ENCODE data around the gene ASB8. TPM values are rescaled to one million over a fixed set of nuclear protein-coding genes. Genes with fewer than 3 reads are reported as not detected.
A peak's percentile ranks its signal among the peaks of the same experiment; 100 is the strongest.

Gene ASB8
- total and polyA plus RNA-seq, 2 donors (not counting 1 experiment from before 2014, with no cell fraction given), result 23.8 to 35.0 TPM

GRCh38 chr12:48187916-48188695, 30.8 kb upstream of the ASB8 start:
- no peaks in the 10 kb centered on the region for H3K79me2 ChIP-seq (ENCODE audit: control insufficient read depth, insufficient read depth, low read length)
- no peaks in the 10 kb centered on the region for H3K9me3 ChIP-seq (ENCODE audit: control insufficient read depth, insufficient read depth, low read depth, low read length)
- H3K4me1 ChIP-seq (ENCODE audit: control insufficient read depth, extremely low read depth, insufficient read depth, low read length), result no peaks in the 10 kb centered on the region
- no peak for TF ChIP-seq EZH2 (IDR thresholded peaks at IDR 0.05; ENCODE audit: low read length, missing control alignments)
- H3K36me3 ChIP-seq (ENCODE audit: control insufficient read depth, insufficient read depth, low read length), result no peaks in the 10 kb centered on the region
- H4K20me1 ChIP-seq (ENCODE audit: control insufficient read depth, extremely low read depth, insufficient read depth, low read length), result no peaks in the 10 kb centered on the region
- peaks cover 33% of the 10 kb centered on the region for H3K27me3 ChIP-seq (ENCODE audit: control insufficient read depth, insufficient read depth, low read length)
- DNase-seq (ENCODE audit: low read depth in 2 of 2), result no peak
- H3K4me3 ChIP-seq (replicated peaks in 1 of 4; ENCODE audit: control extremely low read depth in 1 of 4, insufficient read depth in 1 of 4, low read depth in 3 of 4, low read length in 4 of 4), result no peak overlapping the region
- no peak overlapping the region for H3K27ac ChIP-seq (ENCODE audit: insufficient read depth, low read length)
- no peak overlapping the region for H3K4me2 ChIP-seq (ENCODE audit: extremely low read depth, insufficient read depth, low read length)
- H3K9ac ChIP-seq (ENCODE audit: insufficient read depth, low read length), result no peak overlapping the region
- H2AFZ ChIP-seq (ENCODE audit: low read length), result no peak overlapping the region

DNA sequence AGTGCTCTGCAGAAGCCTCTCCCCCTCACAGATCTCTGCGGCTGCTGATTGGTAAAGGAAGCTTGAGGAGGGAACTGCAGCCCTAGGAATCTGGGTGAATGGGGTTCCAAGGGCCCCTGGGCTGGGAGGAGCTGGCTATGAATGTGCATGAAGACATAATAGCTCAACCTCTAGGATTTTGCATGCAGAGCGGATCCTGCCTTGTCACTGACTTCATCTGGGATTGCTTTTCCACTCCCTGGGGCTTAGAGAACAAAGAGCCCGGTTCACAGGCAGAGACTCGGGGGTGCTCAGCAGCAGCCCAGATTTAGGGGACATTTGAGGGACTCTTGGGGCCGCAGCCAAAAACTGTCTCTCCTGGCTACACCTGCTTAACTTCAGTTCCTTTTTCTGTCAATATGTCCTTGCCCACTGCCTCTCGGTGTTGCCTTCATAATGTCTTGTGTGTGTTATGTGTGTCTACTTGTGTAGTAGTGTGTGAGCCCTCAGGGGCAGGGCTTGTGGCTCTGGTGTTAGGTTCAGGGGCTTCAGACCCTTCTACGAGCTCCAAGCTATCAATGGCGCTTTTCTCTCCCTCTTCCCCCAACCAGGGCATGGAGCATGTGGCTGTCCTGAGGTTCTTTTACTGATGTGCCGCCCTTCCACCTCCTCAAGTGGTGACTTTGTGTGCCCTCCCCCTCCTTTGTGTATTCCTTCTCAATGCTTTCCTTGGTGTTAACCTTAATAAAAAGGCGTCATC, 28.0 kb upstream of the ASB8 start:
- no peak overlapping the region for H3K4me2 ChIP-seq (ENCODE audit: extremely low read depth, insufficient read depth, low read length)

GRCh38 chr12:48184549-48184922, 27.2 kb upstream of the ASB8 start:
- Histone ChIP-seq H3K79me2 (ENCODE audit: control insufficient read depth, insufficient read depth, low read length) (no peaks in the 10 kb centered on the region), H3K27ac (ENCODE audit: insufficient read depth, low read length) (no peak overlapping the region), H3K9ac (ENCODE audit: insufficient read depth, low read length) (no peak overlapping the region), H2AFZ (ENCODE audit: low read length) (no peak overlapping the region), H3K4me1 (ENCODE audit: control insufficient read depth, extremely low read depth, insufficient read depth, low read length) (peaks cover 4% of the 10 kb centered on the region), H4K20me1 (ENCODE audit: control insufficient read depth, extremely low read depth, insufficient read depth, low read length) (no peaks in the 10 kb centered on the region), H3K36me3 (ENCODE audit: control insufficient read depth, insufficient read depth, low read length) (no peaks in the 10 kb centered on the region), H3K4me2 (ENCODE audit: extremely low read depth, insufficient read depth, low read length) (no peak overlapping the region), H3K27me3 (ENCODE audit: control insufficient read depth, insufficient read depth, low read length) (peaks cover 43% of the 10 kb centered on the region), H3K9me3 (ENCODE audit: control insufficient read depth, insufficient read depth, low read depth, low read length) (no peaks in the 10 kb centered on the region), H3K4me3 (replicated peaks in 1 of 4; ENCODE audit: control extremely low read depth in 1 of 4, insufficient read depth in 1 of 4, low read depth in 3 of 4, low read length in 4 of 4) (peak overlapping the region in 1 of 4 experiments; percentile 78)
- peak; percentile 90 for TF ChIP-seq EZH2 (IDR thresholded peaks at IDR 0.05; ENCODE audit: low read length, missing control alignments)
- TF ChIP-seq, protein P1, sequence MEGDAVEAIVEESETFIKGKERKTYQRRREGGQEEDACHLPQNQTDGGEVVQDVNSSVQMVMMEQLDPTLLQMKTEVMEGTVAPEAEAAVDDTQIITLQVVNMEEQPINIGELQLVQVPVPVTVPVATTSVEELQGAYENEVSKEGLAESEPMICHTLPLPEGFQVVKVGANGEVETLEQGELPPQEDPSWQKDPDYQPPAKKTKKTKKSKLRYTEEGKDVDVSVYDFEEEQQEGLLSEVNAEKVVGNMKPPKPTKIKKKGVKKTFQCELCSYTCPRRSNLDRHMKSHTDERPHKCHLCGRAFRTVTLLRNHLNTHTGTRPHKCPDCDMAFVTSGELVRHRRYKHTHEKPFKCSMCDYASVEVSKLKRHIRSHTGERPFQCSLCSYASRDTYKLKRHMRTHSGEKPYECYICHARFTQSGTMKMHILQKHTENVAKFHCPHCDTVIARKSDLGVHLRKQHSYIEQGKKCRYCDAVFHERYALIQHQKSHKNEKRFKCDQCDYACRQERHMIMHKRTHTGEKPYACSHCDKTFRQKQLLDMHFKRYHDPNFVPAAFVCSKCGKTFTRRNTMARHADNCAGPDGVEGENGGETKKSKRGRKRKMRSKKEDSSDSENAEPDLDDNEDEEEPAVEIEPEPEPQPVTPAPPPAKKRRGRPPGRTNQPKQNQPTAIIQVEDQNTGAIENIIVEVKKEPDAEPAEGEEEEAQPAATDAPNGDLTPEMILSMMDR (conservative IDR thresholded peaks at IDR 0.05 in 1 of 2, IDR thresholded peaks at IDR 0.05 in 1 of 2; ENCODE audit: low read depth in 1 of 2, low read length in 2 of 2), result no peak
- DNase-seq (ENCODE audit: low read depth in 2 of 2), result no peak

More for the DNA sequence above, 28.0 kb upstream of the ASB8 start:
- DNase-seq (ENCODE audit: low read depth in 2 of 2), result no peak
- TF ChIP-seq, protein P1 (conservative IDR thresholded peaks at IDR 0.05 in 1 of 2, IDR thresholded peaks at IDR 0.05 in 1 of 2; ENCODE audit: low read depth in 1 of 2, low read length in 2 of 2), result no peak
- no peak for TF ChIP-seq EZH2 (IDR thresholded peaks at IDR 0.05; ENCODE audit: low read length, missing control alignments)
- Histone ChIP-seq H3K9me3 (ENCODE audit: control insufficient read depth, insufficient read depth, low read depth, low read length) (no peaks in the 10 kb centered on the region), H3K27me3 (ENCODE audit: control insufficient read depth, insufficient read depth, low read length) (peaks cover 46% of the 10 kb centered on the region), H3K27ac (ENCODE audit: insufficient read depth, low read length) (no peak overlapping the region), H3K36me3 (ENCODE audit: control insufficient read depth, insufficient read depth, low read length) (no peaks in the 10 kb centered on the region), H4K20me1 (ENCODE audit: control insufficient read depth, extremely low read depth, insufficient read depth, low read length) (no peaks in the 10 kb centered on the region), H2AFZ (ENCODE audit: low read length) (no peak overlapping the region), H3K4me1 (ENCODE audit: control insufficient read depth, extremely low read depth, insufficient read depth, low read length) (peaks cover 4% of the 10 kb centered on the region), H3K79me2 (ENCODE audit: control insufficient read depth, insufficient read depth, low read length) (no peaks in the 10 kb centered on the region), H3K4me3 (replicated peaks in 1 of 4; ENCODE audit: control extremely low read depth in 1 of 4, insufficient read depth in 1 of 4, low read depth in 3 of 4, low read length in 4 of 4) (no peak overlapping the region), H3K9ac (ENCODE audit: insufficient read depth, low read length) (no peak overlapping the region)

Data from fibroblast of lung (primary cell).